Bronchial epithelial cell (primary cell): Measurements from ENCODE around the gene SFT2D1. TPM values are rescaled to one million over a fixed set of nuclear protein-coding genes. Genes with fewer than 3 reads are reported as not detected.

Source experiments
- DNase-seq: peaks from one replicate; pipeline ENCODE4 v3.0.0-alpha.2; 2010; ENCODE audit warnings: low read depth
- FAIRE-seq: peaks from 2 replicates; lab custom pipeline; 2011; peaks lifted over from hg19 to GRCh38; lab: Jason Lieb, UNC
- H3K27me3 ChIP-seq: 2 replicates; pipeline ENCODE4 v1.5.1; 2011; ENCODE audit warnings: low read length; ENCODE audit not compliant: control insufficient read depth, insufficient read depth
- H3K36me3 ChIP-seq: 2 replicates; pipeline ENCODE4 v1.5.1; 2011; ENCODE audit warnings: low read length; ENCODE audit not compliant: control insufficient read depth, insufficient read depth
- H3K4me3 ChIP-seq: 2 replicates; pipeline ENCODE4 v1.5.1; 2011; ENCODE audit warnings: mild to moderate bottlenecking, low read depth, low read length, control low read depth
- total RNA-seq: library from RNA; depleted of rRNA; stranded (reverse); fragments of >200 nt; gene quantifications from 2 replicates; pipeline ENCODE4 v1.2.1, GENCODE V29; 2014
- TF ChIP-seq, protein P1 (sequence below): IDR thresholded peaks from 2 replicates; pipeline ENCODE4 v1.5.1; 2011; ENCODE audit warnings: mild to moderate bottlenecking, moderate library complexity, low read length, control low read depth, inconsistent platforms; ENCODE audit not compliant: insufficient read depth, severe bottlenecking

The SFT2D1 gene
- total RNA-seq, 1 donor from 2014 or later: 61.6 TPM

DNA sequence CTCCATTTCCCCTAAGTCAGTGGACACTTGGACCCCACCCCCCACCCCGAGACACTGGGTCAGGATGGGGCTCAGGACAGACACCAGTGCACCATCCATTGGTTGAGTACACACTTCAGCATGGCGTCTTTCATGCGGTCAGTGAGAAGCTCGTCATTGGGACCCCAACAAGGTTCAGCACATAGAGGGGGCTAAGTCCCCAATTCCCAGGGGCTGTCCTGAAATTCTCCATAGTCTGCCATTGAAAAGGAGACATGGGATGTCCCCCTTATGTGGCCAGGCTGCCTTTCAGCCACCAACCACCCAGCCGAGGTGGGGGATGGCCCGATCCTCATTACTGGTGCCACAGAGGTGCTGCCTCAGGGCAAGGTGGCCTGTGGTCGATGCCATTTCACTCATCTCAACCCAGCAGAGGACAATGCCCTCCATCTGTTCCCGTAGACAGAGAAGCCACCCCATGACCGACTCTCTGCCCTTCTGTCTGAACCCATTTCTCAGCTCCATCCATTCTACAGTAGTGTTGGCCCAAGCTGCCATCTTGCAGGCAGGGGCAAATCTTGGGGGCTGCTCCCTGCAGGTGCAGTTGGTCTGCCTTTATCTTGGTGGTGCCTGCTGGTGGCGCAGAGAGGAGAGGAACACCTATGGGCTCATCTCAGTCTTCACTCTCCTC lies 71.5 kb downstream of the SFT2D1 start:
- H3K36me3 ChIP-seq: no peaks in the 10 kb centered on the region
- peaks cover 3% of the 10 kb centered on the region for H3K27me3 ChIP-seq
- FAIRE-seq (no peak), DNase-seq (no peak)
- TF ChIP-seq, protein P1, sequence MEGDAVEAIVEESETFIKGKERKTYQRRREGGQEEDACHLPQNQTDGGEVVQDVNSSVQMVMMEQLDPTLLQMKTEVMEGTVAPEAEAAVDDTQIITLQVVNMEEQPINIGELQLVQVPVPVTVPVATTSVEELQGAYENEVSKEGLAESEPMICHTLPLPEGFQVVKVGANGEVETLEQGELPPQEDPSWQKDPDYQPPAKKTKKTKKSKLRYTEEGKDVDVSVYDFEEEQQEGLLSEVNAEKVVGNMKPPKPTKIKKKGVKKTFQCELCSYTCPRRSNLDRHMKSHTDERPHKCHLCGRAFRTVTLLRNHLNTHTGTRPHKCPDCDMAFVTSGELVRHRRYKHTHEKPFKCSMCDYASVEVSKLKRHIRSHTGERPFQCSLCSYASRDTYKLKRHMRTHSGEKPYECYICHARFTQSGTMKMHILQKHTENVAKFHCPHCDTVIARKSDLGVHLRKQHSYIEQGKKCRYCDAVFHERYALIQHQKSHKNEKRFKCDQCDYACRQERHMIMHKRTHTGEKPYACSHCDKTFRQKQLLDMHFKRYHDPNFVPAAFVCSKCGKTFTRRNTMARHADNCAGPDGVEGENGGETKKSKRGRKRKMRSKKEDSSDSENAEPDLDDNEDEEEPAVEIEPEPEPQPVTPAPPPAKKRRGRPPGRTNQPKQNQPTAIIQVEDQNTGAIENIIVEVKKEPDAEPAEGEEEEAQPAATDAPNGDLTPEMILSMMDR: no peak
- H3K4me3 ChIP-seq: no peak overlapping the region

Other genes with a start within 250 kb of the SFT2D1 start
- gene TBXT, start 174.7 kb downstream of the SFT2D1 start, total RNA-seq: not detected in 2 replicates
- gene PRR18, start 34.2 kb downstream of the SFT2D1 start, total RNA-seq: under 0.01 TPM in 2 replicates
- 32.3 and 40.5 TPM in 2 replicates for gene MPC1, start 40.4 kb upstream of the SFT2D1 start, total RNA-seq
- 1.6 and 1.7 TPM in 2 replicates for gene RAMACL, start 244.1 kb upstream of the SFT2D1 start, total RNA-seq